Metanephros (tissue), 2 donors: ENCODE data around the gene PEX26. TPM values are rescaled to one million over a fixed set of nuclear protein-coding genes. Genes with fewer than 3 reads are reported as not detected.

Source experiments
- small RNA-seq: library from RNA; depleted of rRNA; stranded (forward); fragments of <200 nt; gene quantifications from one replicate; pipeline ENCODE3, GENCODE V24; 2014; ENCODE audit warnings: low replicate concordance
- total RNA-seq: library from RNA; depleted of rRNA; stranded (reverse); fragments of >200 nt; gene quantifications from one replicate; pipeline ENCODE4 v1.2.3, GENCODE V29; 2014

Gene PEX26
- 33.8 TPM for total RNA-seq

GRCh38 chr22:18077639-18078328 lies at the start of gene PEX26:
Gene PEX26, plus strand, starts transcription at chr22:18077990. Its CDS starts 387 bp downstream, at chr22:18078377.

GRCh38 chr22:18110194-18110953 lies 32.6 kb downstream of the PEX26 start, which contains the start of gene TUBA8:
Gene TUBA8, plus strand, starts transcription at chr22:18110809. Its CDS starts 57 bp downstream, at chr22:18110866.

Small RNAs within 50 kb of the gene (small RNA-seq; reads per million reads assigned to genes)
- gene AC016027.5 = not detected

Other genes with a start within 250 kb of the PEX26 start
- 44.0 TPM for gene MICAL3, start 53.4 kb upstream of the PEX26 start, total RNA-seq
- 8.2 TPM for gene TUBA8, start 32.8 kb downstream of the PEX26 start, total RNA-seq
- 5.4 TPM for gene USP18, start 72.2 kb downstream of the PEX26 start, total RNA-seq